ENCODE data around the gene CHTF18. TPM values are rescaled to one million over a fixed set of nuclear protein-coding genes. Genes with fewer than 3 reads are reported as not detected.

CHTF18 gene
- total and polyA plus RNA-seq, 9 of the 15 experiments (the other 6 are each of a cell fraction or from before 2014, with no cell fraction given), result 2.5 to 123 (median 17.0) TPM

- TF ChIP-seq, protein P1, sequence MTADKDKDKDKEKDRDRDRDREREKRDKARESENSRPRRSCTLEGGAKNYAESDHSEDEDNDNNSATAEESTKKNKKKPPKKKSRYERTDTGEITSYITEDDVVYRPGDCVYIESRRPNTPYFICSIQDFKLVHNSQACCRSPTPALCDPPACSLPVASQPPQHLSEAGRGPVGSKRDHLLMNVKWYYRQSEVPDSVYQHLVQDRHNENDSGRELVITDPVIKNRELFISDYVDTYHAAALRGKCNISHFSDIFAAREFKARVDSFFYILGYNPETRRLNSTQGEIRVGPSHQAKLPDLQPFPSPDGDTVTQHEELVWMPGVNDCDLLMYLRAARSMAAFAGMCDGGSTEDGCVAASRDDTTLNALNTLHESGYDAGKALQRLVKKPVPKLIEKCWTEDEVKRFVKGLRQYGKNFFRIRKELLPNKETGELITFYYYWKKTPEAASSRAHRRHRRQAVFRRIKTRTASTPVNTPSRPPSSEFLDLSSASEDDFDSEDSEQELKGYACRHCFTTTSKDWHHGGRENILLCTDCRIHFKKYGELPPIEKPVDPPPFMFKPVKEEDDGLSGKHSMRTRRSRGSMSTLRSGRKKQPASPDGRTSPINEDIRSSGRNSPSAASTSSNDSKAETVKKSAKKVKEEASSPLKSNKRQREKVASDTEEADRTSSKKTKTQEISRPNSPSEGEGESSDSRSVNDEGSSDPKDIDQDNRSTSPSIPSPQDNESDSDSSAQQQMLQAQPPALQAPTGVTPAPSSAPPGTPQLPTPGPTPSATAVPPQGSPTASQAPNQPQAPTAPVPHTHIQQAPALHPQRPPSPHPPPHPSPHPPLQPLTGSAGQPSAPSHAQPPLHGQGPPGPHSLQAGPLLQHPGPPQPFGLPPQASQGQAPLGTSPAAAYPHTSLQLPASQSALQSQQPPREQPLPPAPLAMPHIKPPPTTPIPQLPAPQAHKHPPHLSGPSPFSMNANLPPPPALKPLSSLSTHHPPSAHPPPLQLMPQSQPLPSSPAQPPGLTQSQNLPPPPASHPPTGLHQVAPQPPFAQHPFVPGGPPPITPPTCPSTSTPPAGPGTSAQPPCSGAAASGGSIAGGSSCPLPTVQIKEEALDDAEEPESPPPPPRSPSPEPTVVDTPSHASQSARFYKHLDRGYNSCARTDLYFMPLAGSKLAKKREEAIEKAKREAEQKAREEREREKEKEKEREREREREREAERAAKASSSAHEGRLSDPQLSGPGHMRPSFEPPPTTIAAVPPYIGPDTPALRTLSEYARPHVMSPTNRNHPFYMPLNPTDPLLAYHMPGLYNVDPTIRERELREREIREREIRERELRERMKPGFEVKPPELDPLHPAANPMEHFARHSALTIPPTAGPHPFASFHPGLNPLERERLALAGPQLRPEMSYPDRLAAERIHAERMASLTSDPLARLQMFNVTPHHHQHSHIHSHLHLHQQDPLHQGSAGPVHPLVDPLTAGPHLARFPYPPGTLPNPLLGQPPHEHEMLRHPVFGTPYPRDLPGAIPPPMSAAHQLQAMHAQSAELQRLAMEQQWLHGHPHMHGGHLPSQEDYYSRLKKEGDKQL (CRISPR knock-in tag; IDR thresholded peaks at IDR 0.05; ENCODE audit: borderline replicate concordance), result 0 out of 2 replicates have a peak, but pooled peaks have one; percentile 77
- TF ChIP-seq ZBTB7A (IDR thresholded peaks at IDR 0.05; ENCODE audit: borderline replicate concordance, control insufficient read depth, low read depth, low read length) (peak; percentile 60; the same call in 1 of the 2 replicates), TBL1XR1 (IDR thresholded peaks at IDR 0.05; ENCODE audit: low read length in 2 of 2) (peak in 1 of 2 experiments; percentile 45; a peak in 1 of 4 replicates), HNRNPL (IDR thresholded peaks at IDR 0.05; ENCODE audit: low read depth, low read length) (peak; percentile 66; the same call in 1 of the 2 replicates), FOXM1 (IDR thresholded peaks at IDR 0.05; ENCODE audit: low read depth) (no peak), FOXM1 (CRISPR knock-in tag; IDR thresholded peaks at IDR 0.05; ENCODE audit: low read depth) (0 out of 2 replicates have a peak, but pooled peaks have one; percentile 79), SRF (CRISPR knock-in tag; IDR thresholded peaks at IDR 0.05) (peak in 1 of 2 experiments; percentile 18; a peak in 2 of 4 replicates), ELF2 (CRISPR knock-in tag; IDR thresholded peaks at IDR 0.05) (peak; percentile 96), HMGN3 (IDR thresholded peaks at IDR 0.05; ENCODE audit: borderline replicate concordance, extremely low read depth, insufficient read length, low read depth, low read length) (peak; percentile 49)
- TF ChIP-seq, protein P2, sequence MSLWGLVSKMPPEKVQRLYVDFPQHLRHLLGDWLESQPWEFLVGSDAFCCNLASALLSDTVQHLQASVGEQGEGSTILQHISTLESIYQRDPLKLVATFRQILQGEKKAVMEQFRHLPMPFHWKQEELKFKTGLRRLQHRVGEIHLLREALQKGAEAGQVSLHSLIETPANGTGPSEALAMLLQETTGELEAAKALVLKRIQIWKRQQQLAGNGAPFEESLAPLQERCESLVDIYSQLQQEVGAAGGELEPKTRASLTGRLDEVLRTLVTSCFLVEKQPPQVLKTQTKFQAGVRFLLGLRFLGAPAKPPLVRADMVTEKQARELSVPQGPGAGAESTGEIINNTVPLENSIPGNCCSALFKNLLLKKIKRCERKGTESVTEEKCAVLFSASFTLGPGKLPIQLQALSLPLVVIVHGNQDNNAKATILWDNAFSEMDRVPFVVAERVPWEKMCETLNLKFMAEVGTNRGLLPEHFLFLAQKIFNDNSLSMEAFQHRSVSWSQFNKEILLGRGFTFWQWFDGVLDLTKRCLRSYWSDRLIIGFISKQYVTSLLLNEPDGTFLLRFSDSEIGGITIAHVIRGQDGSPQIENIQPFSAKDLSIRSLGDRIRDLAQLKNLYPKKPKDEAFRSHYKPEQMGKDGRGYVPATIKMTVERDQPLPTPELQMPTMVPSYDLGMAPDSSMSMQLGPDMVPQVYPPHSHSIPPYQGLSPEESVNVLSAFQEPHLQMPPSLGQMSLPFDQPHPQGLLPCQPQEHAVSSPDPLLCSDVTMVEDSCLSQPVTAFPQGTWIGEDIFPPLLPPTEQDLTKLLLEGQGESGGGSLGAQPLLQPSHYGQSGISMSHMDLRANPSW (CRISPR knock-in tag; IDR thresholded peaks at IDR 0.05), result no peak
Observed at GRCh38 chr16:807347-808084, 19.1 kb downstream of the CHTF18 start (continued).
